Liver (tissue), 9 donors: ENCODE data around the gene TMEM120B. TPM values are rescaled to one million over a fixed set of nuclear protein-coding genes. Genes with fewer than 3 reads are reported as not detected.

ENCODE experiments used
- DNase-seq: peaks from one replicate; pipeline ENCODE4 v3.0.0-alpha.2; 2017; ENCODE audit warnings: low spot score
- H3K27ac ChIP-seq, 2 donors: one replicate each; pipeline ENCODE4 v1.7.0; 2013; ENCODE audit warnings: inconsistent platforms in 2 of 2, low read length in 2 of 2, control low read depth in 1 of 2, low read depth in 1 of 2, mild to moderate bottlenecking in 1 of 2
- H3K27me3 ChIP-seq, 4 donors: one replicate each; pipeline versions ENCODE4 v1.6.1 to v1.7.0; 2013; ENCODE audit warnings: low read length in 3 of 4, inconsistent platforms in 1 of 4, mild to moderate bottlenecking in 1 of 4, moderate library complexity in 1 of 4; ENCODE audit not compliant: control insufficient read depth in 4 of 4, insufficient read depth in 4 of 4
- H3K36me3 ChIP-seq, 4 donors: one replicate each; pipeline versions ENCODE4 v1.6.1 to v1.7.0; 2013; ENCODE audit warnings: low read length in 3 of 4, mild to moderate bottlenecking in 3 of 4, low read depth in 1 of 4, moderate library complexity in 1 of 4; ENCODE audit not compliant: control insufficient read depth in 4 of 4, insufficient read depth in 3 of 4
- H3K4me1 ChIP-seq, 4 donors: one replicate each; pipeline versions ENCODE4 v1.6.1 to v1.7.0; 2013; ENCODE audit warnings: low read length in 3 of 4, mild to moderate bottlenecking in 3 of 4, moderate library complexity in 1 of 4; ENCODE audit not compliant: control insufficient read depth in 4 of 4, insufficient read depth in 4 of 4
- H3K4me3 ChIP-seq, 3 donors: one replicate each; pipeline versions ENCODE4 v1.6.1 to v1.7.0; 2013; ENCODE audit warnings: low read length in 3 of 3, control low read depth in 1 of 3, low read depth in 1 of 3, mild to moderate bottlenecking in 1 of 3
- H3K9ac ChIP-seq, 2 donors: one replicate each; pipeline ENCODE4 v1.7.0; 2013; ENCODE audit warnings: low read length in 2 of 2, mild to moderate bottlenecking in 2 of 2, moderate library complexity in 2 of 2, control low read depth in 1 of 2, low read depth in 1 of 2
- H3K9me3 ChIP-seq, 4 donors: one replicate each; pipeline versions ENCODE4 v1.6.1 to v1.7.0; 2013; ENCODE audit warnings: low read length in 3 of 4; ENCODE audit not compliant: control insufficient read depth in 4 of 4
- ATF3 ChIP-seq: IDR thresholded peaks from 2 replicates; pipeline ENCODE4 v1.6.1; 2016; ENCODE audit warnings: antibody characterized with exemption
- CTCF ChIP-seq: fragments of 150-350 bp; IDR thresholded peaks from 2 replicates; pipeline ENCODE4 v1.5.1; 2017; ENCODE audit warnings: improper control_type of control experiment, low read depth, low read length; ENCODE audit not compliant: missing input control
- EGR1 ChIP-seq, 2 donors: IDR thresholded peaks; 2 replicates each; pipeline ENCODE4 v1.6.1; 2016 to 2018; ENCODE audit warnings: antibody characterized with exemption in 2 of 2, low read depth in 2 of 2
- FOXA1 ChIP-seq: IDR thresholded peaks from 2 replicates; pipeline ENCODE4 v1.6.1; 2016; ENCODE audit warnings: antibody characterized with exemption
- HNF4A ChIP-seq, 2 donors: conservative IDR thresholded peaks; 2 replicates each; pipeline ENCODE4 v1.6.1; 2016; ENCODE audit warnings: antibody characterized with exemption in 2 of 2, mild to moderate bottlenecking in 2 of 2
- HNF4G ChIP-seq: IDR thresholded peaks from 2 replicates; pipeline ENCODE4 v1.6.1; 2016; ENCODE audit warnings: antibody characterized with exemption
- MAX ChIP-seq: IDR thresholded peaks from 2 replicates; pipeline ENCODE4 v1.6.1; 2016; ENCODE audit warnings: antibody characterized with exemption
- NR2F2 ChIP-seq: IDR thresholded peaks from 2 replicates; pipeline ENCODE4 v1.6.1; 2016; ENCODE audit warnings: antibody characterized with exemption
- RAD21 ChIP-seq, 2 donors: IDR thresholded peaks; 2 replicates each; pipeline ENCODE4 v1.6.1; 2016; ENCODE audit warnings: antibody characterized with exemption in 2 of 2, mild to moderate bottlenecking in 2 of 2
- RXRA ChIP-seq, 2 donors: IDR thresholded peaks; 2 replicates each; pipeline ENCODE4 v1.6.1; 2017 to 2018; ENCODE audit warnings: antibody characterized with exemption in 2 of 2, mild to moderate bottlenecking in 1 of 2
- YY1 ChIP-seq: IDR thresholded peaks from 2 replicates; pipeline ENCODE4 v1.6.1; 2016; ENCODE audit warnings: antibody characterized with exemption, mild to moderate bottlenecking
- WGBS: extraction: QIAGEN DNeasy Blood & Tissue Kit; methylation state at CpG from one replicate; pipeline ENCODE4 v1.1.7; 2013; 5-methylcytosine and 5-hydroxymethylcytosine counted together
- polyA plus RNA-seq, 2 donors: library from polyadenylated mRNA; stranded (reverse) in 1 of 2; unstranded in 1 of 2; fragments of 200-250 nt in 1 of 2; fragments of >200 nt in 1 of 2; fragmentation: Nextera tagmentation in 1 of 2; extraction: Ambion mirVana in 1 of 2; gene quantifications; one replicate each; pipeline versions ENCODE4 v1.2.1 to v1.2.3, GENCODE V29; 2013 to 2015
- total RNA-seq, 2 donors: library from RNA; depleted of rRNA; stranded (reverse); fragments of >200 nt; gene quantifications; one replicate each; pipeline ENCODE4 v1.2.3, GENCODE V29; 2014
- donor health status: healthy.
- donor health status: healthy.
- donor health status: healthy.
- donor health status: healthy.
- donor health status: healthy.

TMEM120B gene
- total and polyA plus RNA-seq, 4 donors, result 1.6 to 9.2 (median 3.4) TPM

GRCh38 chr12:121822393-121823100 lies 110.0 kb downstream of the TMEM120B start:
- TF ChIP-seq YY1 (no peak), NR2F2 (no peak), ATF3 (no peak)
- H3K9me3 ChIP-seq, result no peaks in the 10 kb centered on the region
- H3K4me3 ChIP-seq, result no peak overlapping the region
- no peaks in the 10 kb centered on the region for H3K27me3 ChIP-seq
- WGBS, result 92% methylated on average over 39 of the region's 39 CpGs
- no peaks in the 10 kb centered on the region for H3K4me1 ChIP-seq
- H3K36me3 ChIP-seq, result peaks cover 33 to 68% (median 44%) of the 10 kb centered on the region in 4 donors
- DNase-seq, result no peak
- no peak overlapping the region for H3K9ac ChIP-seq
- H3K27ac ChIP-seq, result no peak overlapping the region

- DNase-seq, result no peak
- H3K4me3 ChIP-seq, result no peak overlapping the region
- no peak overlapping the region for H3K27ac ChIP-seq
- WGBS, result 90% methylated on average over 36 of the region's 36 CpGs
- H3K27me3 ChIP-seq, result no peaks in the 10 kb centered on the region
- TF ChIP-seq YY1, result no peak
- no peak for TF ChIP-seq FOXA1
- TF ChIP-seq HNF4G, result no peak
- TF ChIP-seq MAX, result no peak
- no peak for TF ChIP-seq CTCF
- TF ChIP-seq ATF3, result no peak
- TF ChIP-seq EGR1 (IDR thresholded peaks at IDR 0.05; ENCODE audit: low read depth in 2 of 2), result no peak
- TF ChIP-seq NR2F2, result no peak
- no peak for TF ChIP-seq RXRA (IDR thresholded peaks at IDR 0.05)
- no peak for TF ChIP-seq HNF4A (conservative IDR thresholded peaks at IDR 0.05)
- peaks cover 36 to 68% (median 46%) of the 10 kb centered on the region in 4 donors for H3K36me3 ChIP-seq
- no peaks in the 10 kb centered on the region for H3K9me3 ChIP-seq
- H3K4me1 ChIP-seq, result no peaks in the 10 kb centered on the region
- H3K9ac ChIP-seq, result no peak overlapping the region
These were observed 110.7 kb downstream of the TMEM120B start for GRCh38 chr12:121823101-121823726.

GRCh38 chr12:121823727-121824115 lies 111.2 kb downstream of the TMEM120B start:
- WGBS, result 81% methylated on average over 12 of the region's 12 CpGs
- peaks cover 39 to 73% (median 48%) of the 10 kb centered on the region in 4 donors for H3K36me3 ChIP-seq

More at GRCh38 chr12:121823727-121824115, 111.2 kb downstream of the TMEM120B start:
- TF ChIP-seq ATF3, result no peak
- TF ChIP-seq FOXA1, result no peak
- TF ChIP-seq RAD21 (IDR thresholded peaks at IDR 0.05), result no peak
- no peaks in the 10 kb centered on the region for H3K27me3 ChIP-seq
- H3K4me3 ChIP-seq, result no peak overlapping the region
- no peak for DNase-seq
- H3K9me3 ChIP-seq, result no peaks in the 10 kb centered on the region
- no peaks in the 10 kb centered on the region for H3K4me1 ChIP-seq
- H3K9ac ChIP-seq, result no peak overlapping the region
- no peak overlapping the region for H3K27ac ChIP-seq
